Thoracic aorta (tissue), 2 donors: ENCODE results near the gene CYP26C1. TPM values are rescaled to one million over a fixed set of nuclear protein-coding genes. Genes with fewer than 3 reads are reported as not detected.
A peak's percentile ranks its signal among the peaks of the same experiment; 100 is the strongest.

ENCODE experiments used
- ATAC-seq: fragments of 150-250 bp; one replicate; pipeline ENCODE4 v1.8.0; 2017; ENCODE audit warnings: low read depth; ENCODE audit not compliant: insufficient number of reproducible peaks, low FRiP score
- DNase-seq: peaks from one replicate; pipeline ENCODE4 v3.0.0-alpha.2; 2020; ENCODE audit warnings: low spot score
- H3K27ac ChIP-seq, 2 donors: fragments of 200-600 bp; sonication (generic); 1 replicate in 1 of 2; 2 replicates in 1 of 2; pipeline ENCODE4 v1.5.1; 2016; ENCODE audit warnings: mild to moderate bottlenecking in 2 of 2, moderate library complexity in 2 of 2
- H3K27me3 ChIP-seq: fragments of 200-600 bp; sonication (generic); replicated peaks from 2 replicates; pipeline ENCODE4 v1.6.0; 2016; ENCODE audit warnings: mild to moderate bottlenecking; ENCODE audit not compliant: insufficient read depth
- H3K36me3 ChIP-seq: fragments of 200-600 bp; sonication (generic); one replicate; pipeline ENCODE4 v1.5.1; 2016
- H3K4me1 ChIP-seq, 2 donors: fragments of 200-600 bp; sonication (generic); 1 replicate in 1 of 2; 2 replicates in 1 of 2; pipeline versions ENCODE4 v1.5.1 to v1.6.0; 2016; ENCODE audit warnings: low read depth in 2 of 2, mild to moderate bottlenecking in 1 of 2; ENCODE audit not compliant: control insufficient read depth in 1 of 2
- H3K4me3 ChIP-seq: fragments of 200-600 bp; sonication (generic); 2 replicates; pipeline ENCODE4 v1.5.1; 2016; ENCODE audit warnings: mild to moderate bottlenecking
- H3K9me3 ChIP-seq: fragments of 200-600 bp; sonication (generic); 2 replicates; pipeline ENCODE4 v1.5.1; 2016
- total RNA-seq, 2 donors: library from RNA; depleted of rRNA; stranded (reverse); fragments of >200 nt; gene quantifications; one replicate each; pipeline versions ENCODE4 v1.1.0 to v1.2.3, GENCODE V29; 2016
- TF ChIP-seq, protein P1 (sequence below): fragments of 200-600 bp; sonication (generic); IDR thresholded peaks from one replicate; pipeline ENCODE4 v1.5.1; 2019; ENCODE audit warnings: antibody characterized with exemption

CYP26C1 gene
- total RNA-seq, 2 donors from 2014 or later = 0.35 TPM; not detected in 1

DNA sequence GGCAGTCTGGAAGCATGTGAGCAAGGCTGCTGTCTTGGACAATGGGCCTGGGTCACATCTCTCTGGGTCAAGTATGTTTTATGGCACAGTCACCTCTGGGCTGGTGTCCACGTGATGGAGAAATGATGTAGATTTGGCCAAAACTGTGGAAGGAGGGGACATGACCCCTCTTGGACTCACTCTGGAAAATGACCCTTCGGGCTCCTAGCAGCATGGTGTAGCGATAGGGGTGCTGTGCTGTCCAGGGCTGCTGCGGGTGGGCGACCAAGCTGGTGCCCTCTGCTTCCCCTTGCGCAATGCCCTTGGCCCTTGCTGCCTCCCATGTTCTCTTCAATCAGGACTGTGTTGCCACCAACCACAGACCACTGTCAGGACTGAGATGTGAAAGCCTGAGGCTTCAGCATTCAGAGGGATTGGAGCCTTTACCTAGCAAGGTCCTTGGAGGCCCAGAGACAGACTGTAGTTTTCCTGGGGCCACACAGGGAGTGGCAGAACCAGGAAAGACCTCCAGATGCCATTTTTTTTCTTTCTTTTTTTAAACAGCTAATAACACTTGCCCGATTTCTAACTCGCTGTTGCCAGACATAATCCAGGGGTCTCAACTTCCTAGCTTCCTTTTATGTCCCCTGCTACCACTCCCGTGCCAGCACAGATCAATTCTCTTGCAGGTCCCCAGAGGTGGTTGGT, 19.2 kb downstream of the CYP26C1 start:
- TF ChIP-seq, protein P1, sequence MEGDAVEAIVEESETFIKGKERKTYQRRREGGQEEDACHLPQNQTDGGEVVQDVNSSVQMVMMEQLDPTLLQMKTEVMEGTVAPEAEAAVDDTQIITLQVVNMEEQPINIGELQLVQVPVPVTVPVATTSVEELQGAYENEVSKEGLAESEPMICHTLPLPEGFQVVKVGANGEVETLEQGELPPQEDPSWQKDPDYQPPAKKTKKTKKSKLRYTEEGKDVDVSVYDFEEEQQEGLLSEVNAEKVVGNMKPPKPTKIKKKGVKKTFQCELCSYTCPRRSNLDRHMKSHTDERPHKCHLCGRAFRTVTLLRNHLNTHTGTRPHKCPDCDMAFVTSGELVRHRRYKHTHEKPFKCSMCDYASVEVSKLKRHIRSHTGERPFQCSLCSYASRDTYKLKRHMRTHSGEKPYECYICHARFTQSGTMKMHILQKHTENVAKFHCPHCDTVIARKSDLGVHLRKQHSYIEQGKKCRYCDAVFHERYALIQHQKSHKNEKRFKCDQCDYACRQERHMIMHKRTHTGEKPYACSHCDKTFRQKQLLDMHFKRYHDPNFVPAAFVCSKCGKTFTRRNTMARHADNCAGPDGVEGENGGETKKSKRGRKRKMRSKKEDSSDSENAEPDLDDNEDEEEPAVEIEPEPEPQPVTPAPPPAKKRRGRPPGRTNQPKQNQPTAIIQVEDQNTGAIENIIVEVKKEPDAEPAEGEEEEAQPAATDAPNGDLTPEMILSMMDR = no peak
- H3K9me3 ChIP-seq = no peaks in the 10 kb centered on the region
- ATAC-seq = no peak
- peak overlapping the region; percentile 23 for H3K4me3 ChIP-seq
- DNase-seq = no peak
- H3K27ac ChIP-seq = no peak overlapping the region
- H3K27me3 ChIP-seq = no peaks in the 10 kb centered on the region
- H3K4me1 ChIP-seq = peaks cover 3 to 5% of the 10 kb centered on the region in 2 donors
- H3K36me3 ChIP-seq = no peaks in the 10 kb centered on the region

DNA sequence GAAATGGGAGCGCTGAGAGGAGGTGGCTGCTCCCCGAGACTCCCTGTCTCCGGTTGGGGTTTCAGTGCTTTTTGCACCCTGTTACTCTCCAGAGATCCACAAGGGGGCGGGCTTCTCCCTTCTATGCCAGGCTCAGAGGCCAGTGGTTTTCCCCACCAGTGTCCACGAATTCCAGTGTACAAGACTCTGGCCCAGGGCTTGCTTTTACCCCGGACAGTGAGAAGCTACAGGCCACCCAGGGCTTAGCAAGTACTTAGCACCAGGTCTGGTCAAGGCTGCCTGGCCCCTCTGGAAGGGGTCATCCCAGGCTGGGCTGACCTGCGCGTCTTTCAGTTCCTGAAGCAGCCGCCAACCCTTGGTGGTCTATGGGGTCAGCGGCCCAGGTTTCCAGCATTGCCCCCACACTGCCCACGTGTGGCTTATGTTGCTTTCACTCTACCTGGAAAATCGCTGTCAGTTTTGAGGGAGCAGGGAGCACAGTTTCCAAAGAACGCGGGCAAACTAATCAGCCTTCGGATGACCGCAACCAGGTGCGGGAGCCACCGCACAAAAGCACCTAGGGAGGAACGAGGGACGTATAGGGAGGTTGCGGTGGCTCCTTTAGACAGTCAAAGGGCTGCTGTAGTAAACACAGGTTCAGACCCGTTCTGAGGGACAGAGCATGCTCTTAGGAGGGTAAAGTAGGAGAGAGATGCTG, 19.9 kb downstream of the CYP26C1 start:
- peak; percentile 15 for DNase-seq
- TF ChIP-seq, protein P1 = peak; percentile 85
- peak; percentile 24 for ATAC-seq
- Histone ChIP-seq H3K36me3 (no peaks in the 10 kb centered on the region), H3K27ac (no peak overlapping the region), H3K27me3 (no peaks in the 10 kb centered on the region), H3K4me3 (peak overlapping the region; percentile 23), H3K9me3 (no peaks in the 10 kb centered on the region), H3K4me1 (no peaks in the 10 kb centered on the region)

DNA sequence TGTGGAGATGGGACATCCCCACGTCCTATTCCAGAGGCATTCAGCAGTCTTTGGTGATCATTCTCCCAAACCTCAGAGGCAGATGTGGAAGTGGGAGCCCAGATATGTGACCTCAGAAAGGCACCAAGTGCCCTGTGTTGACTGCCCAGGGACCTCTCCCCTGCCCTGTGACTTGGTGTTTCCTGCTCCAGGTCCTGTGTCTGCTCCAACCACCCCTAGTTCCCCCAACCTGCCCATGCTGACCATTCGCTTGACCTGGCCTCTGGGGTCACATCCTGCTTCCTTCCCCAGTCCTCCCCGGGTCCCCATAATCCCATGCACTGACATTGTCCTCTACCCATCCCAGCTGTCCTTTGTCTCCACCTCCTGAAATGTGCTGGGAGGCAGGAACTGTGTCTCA, 20.7 kb downstream of the CYP26C1 start:
- ATAC-seq = no peak

DNA sequence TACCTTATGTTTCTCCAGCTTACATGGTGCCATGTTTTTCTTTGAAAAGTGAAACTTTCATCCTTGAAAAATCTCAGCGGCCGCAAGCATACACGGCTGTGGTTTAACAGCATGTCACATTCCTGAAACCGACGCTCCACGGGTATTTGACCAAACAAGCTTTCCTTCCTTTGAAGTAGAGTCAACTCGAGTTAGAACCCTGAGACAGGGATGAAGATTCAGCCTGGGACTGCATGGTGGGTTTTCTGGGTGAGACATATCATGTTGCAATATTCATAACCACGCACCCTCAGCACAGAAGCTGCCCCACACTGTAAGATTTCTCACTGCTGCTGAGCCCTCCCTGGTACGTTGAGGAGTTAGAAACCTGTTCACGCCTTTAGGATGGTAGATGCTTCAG, 21.2 kb downstream of the CYP26C1 start:
- Histone ChIP-seq H3K27ac (no peak overlapping the region), H3K27me3 (no peaks in the 10 kb centered on the region), H3K9me3 (no peaks in the 10 kb centered on the region), H3K4me3 (no peak overlapping the region), H3K36me3 (no peaks in the 10 kb centered on the region), H3K4me1 (no peaks in the 10 kb centered on the region)
- ATAC-seq (no peak), DNase-seq (no peak)
- TF ChIP-seq, protein P1 = no peak

More for the DNA sequence above, 20.7 kb downstream of the CYP26C1 start:
- DNase-seq = no peak
- Histone ChIP-seq H3K36me3 (no peaks in the 10 kb centered on the region), H3K4me3 (no peak overlapping the region), H3K27me3 (no peaks in the 10 kb centered on the region), H3K27ac (no peak overlapping the region), H3K9me3 (no peaks in the 10 kb centered on the region), H3K4me1 (no peaks in the 10 kb centered on the region)
- TF ChIP-seq, protein P1 = no peak

DNA sequence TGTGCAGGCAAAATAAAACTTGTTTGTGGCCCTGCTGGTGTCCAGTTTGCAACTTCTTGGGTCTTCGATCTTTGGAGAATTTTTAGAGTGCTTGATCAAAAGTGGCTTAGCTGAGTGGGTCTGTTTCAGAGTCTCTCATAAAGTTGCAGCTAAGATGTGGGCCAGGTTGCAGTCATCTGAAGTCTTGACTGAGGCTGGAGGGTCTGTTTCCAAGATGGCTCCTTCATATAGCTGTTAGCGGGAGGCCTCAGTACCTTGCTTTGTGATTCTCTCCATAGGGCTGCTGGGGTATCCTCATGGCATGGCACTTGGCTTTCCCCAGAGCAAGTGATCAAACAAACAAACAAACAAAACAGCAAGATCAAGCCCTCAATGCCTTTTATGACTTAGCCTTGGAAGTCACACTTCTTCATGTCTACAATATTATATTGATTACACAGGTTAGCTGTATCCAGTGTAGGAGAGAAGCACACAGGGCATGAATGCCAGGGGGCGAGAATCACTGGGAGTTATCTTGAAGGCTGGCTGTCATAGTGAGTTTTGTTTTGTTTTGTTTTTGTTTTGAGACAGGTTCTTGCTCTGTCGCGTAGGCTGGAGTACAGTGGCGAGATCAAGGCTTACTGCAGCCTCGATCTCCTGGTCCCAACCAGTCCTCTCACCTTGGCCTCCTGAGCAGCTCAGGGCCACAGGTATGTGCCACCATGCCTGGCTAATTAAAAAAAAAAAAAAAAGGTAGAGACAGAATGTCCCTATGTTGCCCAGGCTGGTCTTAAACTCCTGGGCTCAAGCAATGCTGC, 23.3 kb downstream of the CYP26C1 start:
- ATAC-seq = no peak
- Histone ChIP-seq H3K27ac (no peak overlapping the region), H3K27me3 (no peaks in the 10 kb centered on the region), H3K36me3 (no peaks in the 10 kb centered on the region), H3K9me3 (no peaks in the 10 kb centered on the region), H3K4me1 (no peaks in the 10 kb centered on the region), H3K4me3 (no peak overlapping the region)
- no peak for DNase-seq
- TF ChIP-seq, protein P1 = no peak
